CD4-positive, alpha-beta memory T cell (primary cell): ENCODE results near the gene RPL5. TPM values are rescaled to one million over a fixed set of nuclear protein-coding genes. Genes with fewer than 3 reads are reported as not detected.
A peak's percentile ranks its signal among the peaks of the same experiment; 100 is the strongest.

Source experiments
- CTCF ChIA-PET: fragments of 350-600 bp; sonication (Branson Sonifier 250); formaldehyde crosslinking; loops from one replicate; lab custom pipeline; 2021; ENCODE audit warnings: inconsistent platforms; ENCODE audit not compliant: partially characterized antibody; lab: Charles Lee
- POLR2A ChIA-PET: fragments of 350-600 bp; sonication (Branson Sonifier 250); formaldehyde crosslinking; loops from one replicate; lab custom pipeline; 2021; ENCODE audit not compliant: partially characterized antibody; lab: Charles Lee
- DNase-seq, 5 donors: peaks; one replicate each; pipeline versions ENCODE4 v3.0.0 to v3.0.0-alpha.2; 2020 to 2022; ENCODE audit warnings: mixed read lengths in 1 of 5
- H3K27ac ChIP-seq: one replicate; pipeline ENCODE4 v1.7.0; 2013; ENCODE audit warnings: low read depth, low read length
- H3K27me3 ChIP-seq: 2 replicates; pipeline ENCODE4 v1.7.0; 2013; ENCODE audit warnings: mild to moderate bottlenecking, low read length, moderate library complexity; ENCODE audit not compliant: insufficient read depth
- H3K36me3 ChIP-seq: 2 replicates; pipeline ENCODE4 v1.7.0; 2013; ENCODE audit warnings: mild to moderate bottlenecking, low read length, moderate library complexity; ENCODE audit not compliant: insufficient read depth
- H3K4me1 ChIP-seq: 2 replicates; pipeline ENCODE4 v1.7.0; 2013; ENCODE audit warnings: mild to moderate bottlenecking, low read length, moderate library complexity; ENCODE audit not compliant: insufficient read depth
- H3K4me3 ChIP-seq, 2 donors: one replicate each; pipeline ENCODE4 v1.7.0; 2013; ENCODE audit warnings: low read length in 2 of 2, mild to moderate bottlenecking in 1 of 2
- H3K9me3 ChIP-seq, 2 donors: one replicate each; pipeline ENCODE4 v1.7.0; 2013; ENCODE audit warnings: low read length in 2 of 2, control low read depth in 1 of 2; ENCODE audit not compliant: control insufficient read depth in 1 of 2
- H3K27ac Mint-ChIP-seq, 7 donors: one replicate each; pipeline ENCODE4 v1.8.0; 2020 to 2021; ENCODE audit warnings: mixed read lengths in 7 of 7, mild to moderate bottlenecking in 6 of 7, inconsistent platforms in 3 of 7, moderate library complexity in 3 of 7
- H3K27me3 Mint-ChIP-seq, 2 donors: one replicate each; pipeline ENCODE4 v1.8.0; 2020 to 2021; ENCODE audit warnings: mixed read lengths in 2 of 2
- H3K36me3 Mint-ChIP-seq, 2 donors: one replicate each; pipeline ENCODE4 v1.8.0; 2020 to 2021; ENCODE audit warnings: mixed read lengths in 2 of 2, inconsistent platforms in 1 of 2, mild to moderate bottlenecking in 1 of 2
- H3K4me1 Mint-ChIP-seq, 4 donors: one replicate each; pipeline ENCODE4 v1.8.0; 2020 to 2021; ENCODE audit warnings: mixed read lengths in 4 of 4, mild to moderate bottlenecking in 1 of 4
- H3K4me3 Mint-ChIP-seq, 8 donors: one replicate each; pipeline ENCODE4 v1.8.0; 2020 to 2021; ENCODE audit warnings: mixed read lengths in 8 of 8, mild to moderate bottlenecking in 7 of 8, moderate library complexity in 6 of 8, inconsistent platforms in 3 of 8
- H3K9me3 Mint-ChIP-seq, 8 donors: one replicate each; pipeline ENCODE4 v1.8.0; 2020 to 2021; ENCODE audit warnings: mixed read lengths in 8 of 8, mild to moderate bottlenecking in 5 of 8, inconsistent platforms in 3 of 8, moderate library complexity in 1 of 8
- intact Hi-C: fragments of 100-400 bp; cut with micrococcal nuclease; formaldehyde crosslinking; loops from one replicate; pipeline ENCODE4 v1.15.1; 2023
- polyA plus RNA-seq, 2 donors: library from polyadenylated mRNA; unstranded; fragments of 300-500 nt; fragmentation: Illumina TruSeq; gene quantifications; one replicate each; pipeline ENCODE4 v1.2.3, GENCODE V29; 2021
- total RNA-seq, 2 experiments: library from RNA; stranded (reverse); gene quantifications; one replicate each; pipeline ENCODE4 v1.2.3, GENCODE V29; 2021

Gene RPL5
- total and polyA plus RNA-seq, 4 experiments from 2014 or later = 1,501 to 2,646 (median 1,758) TPM

- ChIA-PET CTCF (interaction anchor here (1.0 to 6.2 kb wide), 3 partner anchors 22 to 112 kb away, joined by 4 to 33 read pairs (median 10); partner anchors contain the start of gene DIPK1A), POLR2A (interaction anchor here (1.8 to 3.3 kb wide), 2 partner anchors 28 to 78 kb away, joined by 3 to 47 read pairs; partner anchors contain the start of gene DIPK1A)
- DNase-seq = no peak
- intact Hi-C loops = no loop called here
- Histone ChIP-seq H3K9me3 (no peaks in the 10 kb centered on the region), H3K4me3 (no peak overlapping the region), H3K27ac (no peak overlapping the region), H3K4me1 (peaks cover 65% of the 10 kb centered on the region), H3K36me3 (no peaks in the 10 kb centered on the region), H3K27me3 (no peaks in the 10 kb centered on the region)
- Mint-ChIP-seq H3K9me3 (no peaks in the 10 kb centered on the region), H3K27ac (peak overlapping the region in 1 of 7 donors; percentile 8), H3K4me3 (no peak overlapping the region), H3K27me3 (no peaks in the 10 kb centered on the region), H3K36me3 (peaks cover 0 to 1% of the 10 kb centered on the region in 2 donors), H3K4me1 (peaks cover 39 to 49% (median 44%) of the 10 kb centered on the region in 4 donors)
Measured at GRCh38 chr1:92881391-92881790, 49.6 kb downstream of the RPL5 start.

- ChIA-PET POLR2A (interaction anchor here (0.9 to 3.3 kb wide), 11 partner anchors 12 to 231 kb away, joined by 3 to 47 read pairs (median 3); partner anchors contain the start of genes DIPK1A and RPL5), CTCF (interaction anchor here (0.9 to 6.2 kb wide), 12 partner anchors 23 to 180 kb away, joined by 3 to 33 read pairs (median 4); partner anchors contain the start of genes DIPK1A and RPL5)
- H3K27ac ChIP-seq = peak overlapping the region; percentile 12
- Mint-ChIP-seq H3K9me3 (no peaks in the 10 kb centered on the region), H3K36me3 (no peaks in the 10 kb centered on the region), H3K4me1 (peaks cover 30 to 49% (median 36%) of the 10 kb centered on the region in 4 donors), H3K27me3 (no peaks in the 10 kb centered on the region), H3K27ac (peak overlapping the region; percentile 72 to 94 (median 86)), H3K4me3 (peak overlapping the region in 7 of 8 donors; percentile 0 to 66 (median 52))
- intact Hi-C loops = loop anchor here (2.0 kb wide), 1 partner anchor 68 kb away; no protein-coding TSS in a partner anchor
- DNase-seq = peak; percentile 27 to 61 (median 37)
- no peaks in the 10 kb centered on the region for H3K36me3 ChIP-seq
- H3K9me3 ChIP-seq = no peaks in the 10 kb centered on the region
- no peaks in the 10 kb centered on the region for H3K27me3 ChIP-seq
- no peak overlapping the region for H3K4me3 ChIP-seq
- H3K4me1 ChIP-seq = peaks cover 51% of the 10 kb centered on the region
Measured at GRCh38 chr1:92882819-92883218, 51.0 kb downstream of the RPL5 start.

GRCh38 chr1:92883297-92883696, 51.5 kb downstream of the RPL5 start:
- Mint-ChIP-seq H3K4me3 (peak overlapping the region in 6 of 8 donors; percentile 0 to 66 (median 56)), H3K27me3 (no peaks in the 10 kb centered on the region), H3K36me3 (no peaks in the 10 kb centered on the region), H3K4me1 (peaks cover 30 to 44% (median 34%) of the 10 kb centered on the region in 4 donors), H3K9me3 (no peaks in the 10 kb centered on the region), H3K27ac (peak overlapping the region; percentile 72 to 94 (median 86))
- Histone ChIP-seq H3K36me3 (no peaks in the 10 kb centered on the region), H3K27me3 (no peaks in the 10 kb centered on the region), H3K9me3 (no peaks in the 10 kb centered on the region), H3K4me1 (peaks cover 46% of the 10 kb centered on the region), H3K4me3 (no peak overlapping the region), H3K27ac (peak overlapping the region; percentile 12)
- DNase-seq = no peak
- ChIA-PET POLR2A (interaction anchor here (0.6 to 3.3 kb wide), 12 partner anchors 13 to 231 kb away, joined by 3 to 47 read pairs (median 3); partner anchors contain the start of genes DIPK1A and RPL5), CTCF (interaction anchor here (0.9 to 6.2 kb wide), 13 partner anchors 16 to 179 kb away, joined by 3 to 33 read pairs (median 4); partner anchors contain the start of genes DIPK1A and RPL5)
- intact Hi-C loops = loop anchor here (2.0 kb wide), 1 partner anchor 68 kb away; no protein-coding TSS in a partner anchor

- Histone ChIP-seq H3K4me1 (peaks cover 42% of the 10 kb centered on the region), H3K36me3 (no peaks in the 10 kb centered on the region), H3K4me3 (no peak overlapping the region), H3K9me3 (no peaks in the 10 kb centered on the region), H3K27ac (no peak overlapping the region), H3K27me3 (no peaks in the 10 kb centered on the region)
- ChIA-PET POLR2A (interaction anchor here (1.0 to 3.3 kb wide), 3 partner anchors 18 to 75 kb away, joined by 3 to 47 read pairs (median 7); partner anchors contain the start of gene DIPK1A), CTCF (interaction anchor here (1.1 to 6.2 kb wide), 9 partner anchors 17 to 135 kb away, joined by 3 to 33 read pairs (median 4); no protein-coding TSS in a partner anchor)
- no peaks in the 10 kb centered on the region for H3K36me3 Mint-ChIP-seq
- peaks cover 0 to 2% (median 0%) of the 10 kb centered on the region in 8 donors for H3K9me3 Mint-ChIP-seq
- no peaks in the 10 kb centered on the region for H3K27me3 Mint-ChIP-seq
- H3K4me1 Mint-ChIP-seq = peaks cover 31 to 43% (median 34%) of the 10 kb centered on the region in 4 donors
- H3K4me3 Mint-ChIP-seq = no peak overlapping the region
- no peak for DNase-seq
- peak overlapping the region; percentile 35 to 94 (median 75) for H3K27ac Mint-ChIP-seq
- intact Hi-C loops = no loop called here
Measured at GRCh38 chr1:92884195-92884594, 52.4 kb downstream of the RPL5 start.

- Mint-ChIP-seq H3K27ac (peak overlapping the region in 5 of 7 donors; percentile 18 to 79 (median 32)), H3K4me1 (peaks cover 24 to 38% (median 30%) of the 10 kb centered on the region in 4 donors), H3K36me3 (peaks cover 4 to 5% of the 10 kb centered on the region in 2 donors), H3K9me3 (peaks cover 0 to 8% (median 0%) of the 10 kb centered on the region in 8 donors), H3K27me3 (no peaks in the 10 kb centered on the region), H3K4me3 (no peak overlapping the region)
- H3K4me1 ChIP-seq = peaks cover 34% of the 10 kb centered on the region
- H3K27me3 ChIP-seq = no peaks in the 10 kb centered on the region
- no peaks in the 10 kb centered on the region for H3K36me3 ChIP-seq
- no peak overlapping the region for H3K27ac ChIP-seq
- H3K4me3 ChIP-seq = no peak overlapping the region
- ChIA-PET CTCF (interaction anchor here (0.8 to 6.2 kb wide), 2 partner anchors 38 to 107 kb away, joined by 3 to 33 read pairs; no protein-coding TSS in a partner anchor), POLR2A (no interaction called here)
- no peak for DNase-seq
- no peaks in the 10 kb centered on the region for H3K9me3 ChIP-seq
- intact Hi-C loops = no loop called here
Measured at GRCh38 chr1:92886886-92887419, 55.1 kb downstream of the RPL5 start.

- Mint-ChIP-seq H3K4me1 (peaks cover 20 to 38% (median 29%) of the 10 kb centered on the region in 4 donors), H3K9me3 (peaks cover 0 to 11% (median 0%) of the 10 kb centered on the region in 8 donors), H3K27ac (peak overlapping the region in 5 of 7 donors; percentile 15 to 49 (median 32)), H3K4me3 (no peak overlapping the region), H3K36me3 (peaks cover 4 to 5% of the 10 kb centered on the region in 2 donors), H3K27me3 (no peaks in the 10 kb centered on the region)
- Histone ChIP-seq H3K9me3 (no peaks in the 10 kb centered on the region), H3K36me3 (no peaks in the 10 kb centered on the region), H3K4me3 (no peak overlapping the region), H3K27ac (no peak overlapping the region), H3K27me3 (no peaks in the 10 kb centered on the region), H3K4me1 (peaks cover 29% of the 10 kb centered on the region)
- POLR2A ChIA-PET = interaction anchor here (0.9 kb wide), 1 partner anchor 74 kb away, joined by 3 read pairs; the partner anchor contains the start of gene DIPK1A
- intact Hi-C loops = no loop called here
- DNase-seq = no peak
- CTCF ChIA-PET = interaction anchor here (0.8 to 1.7 kb wide), 3 partner anchors 29 to 107 kb away, joined by 3 to 5 read pairs (median 3); no protein-coding TSS in a partner anchor
Measured at GRCh38 chr1:92887465-92887864, 55.6 kb downstream of the RPL5 start.
